ENCODE data around the gene SLC24A1. TPM values are rescaled to one million over a fixed set of nuclear protein-coding genes. Genes with fewer than 3 reads are reported as not detected.

The SLC24A1 gene
- total and polyA plus RNA-seq, 10 donors, result 1.7 to 19.0 (median 7.9) TPM

- TF ChIP-seq POLR2AphosphoS5 (IDR thresholded peaks at IDR 0.05), result no peak
- no peak for TF ChIP-seq CTCF (IDR thresholded peaks at IDR 0.05 in 8 of 11, conservative IDR thresholded peaks at IDR 0.05 in 3 of 11)
- TF ChIP-seq POLR2A (IDR thresholded peaks at IDR 0.05), result no peak
- Histone ChIP-seq H3K36me3 (peaks cover 3 to 100% (median 84%) of the 10 kb centered on the region in 6 donors), H3K9me3 (no peaks in the 10 kb centered on the region), H3K4me3 (no peak overlapping the region), H3K4me1 (no peaks in the 10 kb centered on the region), H3K27ac (no peak overlapping the region), H3K27me3 (replicated peaks in 1 of 7) (no peaks in the 10 kb centered on the region)
- 94 to 98% (median 96%) methylated on average over 3 of the region's 3 CpGs for WGBS, 5 donors
- intact Hi-C loops (cut with DNase I; ENCODE audit: low total_unique reads), result no loop called here
- no peak for DNase-seq
Observed at GRCh38 chr15:65666257-65666656, 44.5 kb downstream of the SLC24A1 start.

DNA sequence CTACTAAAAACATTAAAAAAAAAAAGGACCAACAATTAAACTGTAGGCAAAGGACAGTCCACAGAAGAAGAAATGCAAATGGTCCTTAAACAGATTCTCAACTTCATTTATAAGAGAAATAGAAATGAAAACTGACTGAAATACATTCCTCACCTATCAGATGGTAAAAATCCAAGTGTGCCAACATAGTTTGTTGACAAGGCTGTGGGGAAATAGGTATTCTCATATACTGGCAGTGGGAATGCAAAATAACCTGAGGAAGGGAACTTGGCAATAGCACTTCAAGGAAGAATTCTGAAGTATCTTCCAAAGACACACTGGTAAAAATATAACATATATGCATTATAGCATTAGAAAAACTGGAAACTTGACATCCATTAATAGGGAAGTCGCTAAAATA lies 53.8 kb downstream of the SLC24A1 start:
- no peak for DNase-seq
- Histone ChIP-seq H3K9me3 (no peaks in the 10 kb centered on the region), H3K4me3 (no peak overlapping the region), H3K36me3 (peaks cover 3 to 62% (median 39%) of the 10 kb centered on the region in 6 donors), H3K27me3 (replicated peaks in 1 of 7) (no peaks in the 10 kb centered on the region), H3K4me1 (no peaks in the 10 kb centered on the region), H3K27ac (no peak overlapping the region)
- intact Hi-C loops (cut with DNase I; ENCODE audit: low total_unique reads), result no loop called here
- TF ChIP-seq POLR2A (IDR thresholded peaks at IDR 0.05), result no peak
- no peak for TF ChIP-seq CTCF (IDR thresholded peaks at IDR 0.05 in 8 of 11, conservative IDR thresholded peaks at IDR 0.05 in 3 of 11)
- no peak for TF ChIP-seq POLR2AphosphoS5 (IDR thresholded peaks at IDR 0.05)
- 82 to 92% (median 87%) methylated on average over 1 of the region's 1 CpG for WGBS, 5 donors

- Histone ChIP-seq H3K9me3 (no peaks in the 10 kb centered on the region), H3K4me1 (no peaks in the 10 kb centered on the region), H3K27ac (no peak overlapping the region), H3K4me3 (no peak overlapping the region), H3K27me3 (replicated peaks in 1 of 7) (no peaks in the 10 kb centered on the region), H3K36me3 (peaks cover 0 to 56% (median 34%) of the 10 kb centered on the region in 6 donors)
- no peak for DNase-seq
- intact Hi-C loops (cut with DNase I; ENCODE audit: low total_unique reads), result no loop called here
- WGBS, 5 donors, result 89 to 97% (median 96%) methylated on average over 2 of the region's 2 CpGs
- TF ChIP-seq POLR2A (IDR thresholded peaks at IDR 0.05) (no peak), CTCF (IDR thresholded peaks at IDR 0.05 in 8 of 11, conservative IDR thresholded peaks at IDR 0.05 in 3 of 11) (no peak), POLR2AphosphoS5 (IDR thresholded peaks at IDR 0.05) (no peak)
Observed at GRCh38 chr15:65676123-65676522, 54.4 kb downstream of the SLC24A1 start.

DNA sequence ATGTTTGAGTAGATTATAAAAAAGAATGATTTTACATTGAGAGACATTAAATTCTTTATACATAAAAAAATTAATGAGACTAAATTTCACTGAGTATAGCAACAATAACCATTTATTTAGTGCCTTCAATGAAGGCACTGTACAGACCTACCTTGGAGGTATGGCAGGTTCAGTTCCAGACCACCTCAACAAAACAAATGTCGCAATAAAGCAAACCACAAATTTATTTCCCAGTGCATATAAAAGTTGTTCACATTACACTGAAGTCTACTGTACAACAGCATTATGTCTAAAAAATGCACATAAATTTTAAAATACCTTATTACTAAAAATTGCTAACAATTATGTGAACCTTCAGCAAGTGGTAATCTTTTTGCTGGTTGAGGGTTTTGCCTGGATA lies 58.8 kb downstream of the SLC24A1 start:
- TF ChIP-seq CTCF (IDR thresholded peaks at IDR 0.05 in 8 of 11, conservative IDR thresholded peaks at IDR 0.05 in 3 of 11) (no peak), POLR2AphosphoS5 (IDR thresholded peaks at IDR 0.05) (no peak), POLR2A (IDR thresholded peaks at IDR 0.05) (no peak)
- Histone ChIP-seq H3K36me3 (peaks cover 0 to 12% (median 3%) of the 10 kb centered on the region in 6 donors), H3K4me1 (no peaks in the 10 kb centered on the region), H3K27me3 (replicated peaks in 1 of 7) (no peaks in the 10 kb centered on the region), H3K4me3 (no peak overlapping the region), H3K9me3 (no peaks in the 10 kb centered on the region), H3K27ac (no peak overlapping the region)
- WGBS, 5 donors, result 95 to 100% (median 97%) methylated on average over 1 of the region's 1 CpG
- intact Hi-C loops (cut with DNase I; ENCODE audit: low total_unique reads), result no loop called here
- DNase-seq, result no peak

Data from spleen (tissue), 11 donors.